GM19351 (cell line): Measurements from ENCODE around the gene APELA.
A peak's percentile ranks its signal among the peaks of the same experiment; 100 is the strongest.
"Not testable (repeated sequence)": the region's sequence is repeated elsewhere in the genome, so short reads cannot be mapped to it uniquely, and the experiment has no call there.

Experiments
- ATAC-seq: cut with Tn5 transposase; IDR thresholded peaks from one replicate; pipeline ENCODE4 v1.9.1; 2021; ENCODE audit warnings: mild to moderate bottlenecking, moderate library complexity; ENCODE audit not compliant: unreplicated experiment

Gene APELA

DNA sequence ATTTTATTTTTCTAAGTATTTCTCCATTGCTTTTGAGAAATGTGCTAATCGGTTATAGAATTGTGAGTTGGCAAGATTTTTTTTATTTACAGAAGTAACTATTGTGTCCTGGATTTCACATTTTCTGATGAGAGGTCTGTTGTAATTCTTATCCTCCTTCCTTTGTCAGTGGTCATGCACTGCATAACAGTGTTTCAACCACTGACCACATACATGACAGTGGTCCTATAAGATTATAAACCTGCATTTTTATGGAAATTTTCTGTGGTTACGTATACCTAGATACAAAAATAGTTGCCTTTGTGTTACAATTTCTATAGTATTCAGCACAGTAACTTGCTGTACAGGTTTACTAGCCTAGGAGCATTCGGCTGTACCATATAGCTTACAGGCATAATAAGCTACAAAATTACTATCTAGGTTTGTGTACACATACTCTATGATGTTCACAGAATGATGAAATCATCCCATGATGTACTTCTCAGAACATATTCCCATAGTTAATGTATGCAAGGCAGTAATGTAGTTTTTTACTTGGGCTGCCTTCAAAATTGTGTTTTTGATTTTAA lies 47.8 kb downstream of the APELA start:
- ATAC-seq = no peak

DNA sequence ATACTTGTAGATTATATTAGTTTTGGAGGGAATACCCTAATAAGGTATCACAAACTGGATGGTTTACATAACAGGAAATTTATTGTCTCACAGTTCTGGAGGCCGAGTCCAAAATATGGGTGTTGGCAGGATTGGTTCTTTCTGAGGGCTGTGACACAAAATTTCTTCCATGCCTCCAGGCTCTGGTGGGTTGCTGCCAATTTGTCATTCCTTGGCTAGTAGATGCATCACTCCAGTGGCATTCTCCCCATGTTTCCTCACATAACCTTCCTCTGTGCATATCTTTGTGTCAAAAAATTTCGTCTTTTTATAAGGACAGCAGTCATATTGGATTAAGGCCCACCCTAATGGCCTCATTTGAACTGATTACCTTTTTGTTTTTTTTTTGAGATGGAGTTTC lies 49.3 kb downstream of the APELA start:
- ATAC-seq = no peak

- ATAC-seq = not testable (repeated sequence)
Measured at GRCh38 chr4:164927101-164927500, 50.1 kb downstream of the APELA start.

- no peak for ATAC-seq
Measured at GRCh38 chr4:164930647-164931046, 53.7 kb downstream of the APELA start.

DNA sequence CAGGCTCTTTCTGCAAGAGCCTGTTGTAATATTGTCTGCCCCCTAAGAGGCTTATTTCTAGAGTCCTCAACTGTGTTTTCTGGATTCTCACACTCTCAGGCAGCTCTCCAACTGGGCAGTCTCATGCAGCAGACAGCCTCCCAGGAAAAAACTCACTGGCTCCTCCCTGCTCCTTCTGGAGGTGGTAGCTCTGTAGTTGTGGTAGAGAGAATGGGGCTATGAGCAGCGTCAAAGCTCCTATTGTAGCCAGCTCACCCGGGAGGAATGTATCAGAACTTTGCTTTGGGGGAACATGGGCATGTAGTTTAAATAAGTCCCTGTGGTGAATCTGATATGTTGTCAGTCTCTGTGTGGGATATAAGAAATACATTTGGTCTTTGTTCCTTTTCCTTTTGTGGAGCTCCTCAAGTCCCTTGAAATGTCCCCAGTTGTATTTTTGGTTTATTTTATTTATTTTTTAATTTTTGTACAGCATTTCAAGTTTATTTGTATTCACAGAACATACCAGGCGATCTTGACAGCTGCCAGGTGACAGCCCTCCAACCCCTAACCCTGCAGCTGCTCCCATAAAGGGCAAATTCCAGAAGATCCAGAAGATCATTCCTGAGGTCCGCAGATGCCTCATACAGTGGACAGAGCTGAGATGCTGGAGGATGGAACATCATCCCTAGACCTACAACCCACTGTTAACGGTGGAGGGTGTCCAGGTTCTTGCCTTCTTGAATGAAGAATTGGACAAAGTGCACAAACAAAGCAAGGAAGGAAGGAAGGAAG lies 54.8 kb downstream of the APELA start:
- ATAC-seq = no peak

GRCh38 chr4:164933244-164933643 lies 56.3 kb downstream of the APELA start:
- no peak for ATAC-seq

- ATAC-seq = peak; percentile 59
Measured at GRCh38 chr4:164935363-164935762, 58.4 kb downstream of the APELA start.

- ATAC-seq = peak; percentile 53
Measured at GRCh38 chr4:164935865-164936606, 59.1 kb downstream of the APELA start.

DNA sequence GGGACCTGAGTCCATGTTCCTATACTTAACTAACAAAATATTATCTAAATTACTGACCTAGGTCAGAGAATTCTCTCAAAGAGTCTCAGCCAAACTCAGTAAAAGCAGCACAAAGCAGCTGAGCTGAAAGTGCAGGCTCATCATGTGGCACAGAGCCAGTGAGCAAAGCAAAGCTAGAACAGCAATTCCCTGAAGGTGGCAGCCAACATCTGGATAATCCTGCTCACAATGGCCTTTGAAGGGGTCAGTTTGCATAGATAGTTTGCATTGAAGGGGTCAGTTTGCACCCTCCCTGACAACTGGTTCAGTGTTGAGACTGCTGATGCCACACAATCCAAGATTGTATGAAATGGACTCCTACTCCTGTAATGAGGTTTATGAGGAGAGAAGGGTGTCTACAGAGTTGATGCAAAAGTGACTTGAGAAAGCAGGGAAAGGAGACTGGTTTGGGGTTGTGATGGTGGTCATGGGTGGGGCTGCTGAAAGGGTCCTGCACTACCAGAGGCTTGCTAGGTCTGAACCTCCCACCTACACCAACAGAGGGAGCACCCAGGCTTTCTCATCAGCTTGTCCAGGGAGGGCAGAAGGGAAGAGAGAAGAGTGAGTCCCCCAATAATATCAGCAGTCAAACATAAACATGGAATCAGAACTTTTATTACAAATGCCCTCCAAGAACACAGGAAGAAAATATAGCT lies 60.7 kb downstream of the APELA start:
- ATAC-seq = peak; percentile 56

GRCh38 chr4:164943192-164943591 lies 66.2 kb downstream of the APELA start:
- no peak for ATAC-seq

- ATAC-seq = no peak
Measured at GRCh38 chr4:164945146-164945545, 68.2 kb downstream of the APELA start.

- ATAC-seq = no peak
Measured at GRCh38 chr4:164946810-164947209, 69.8 kb downstream of the APELA start.
